HG03460 (cell line): Measurements from ENCODE around the gene BCL6.

ENCODE experiments used
- ATAC-seq: cut with Tn5 transposase; IDR thresholded peaks from one replicate; pipeline ENCODE4 v1.9.1; 2021; ENCODE audit not compliant: unreplicated experiment

The BCL6 gene

GRCh38 chr3:187762792-187763191, 17.5 kb upstream of the BCL6 start:
- no peak for ATAC-seq

GRCh38 chr3:187759601-187760000, 14.3 kb upstream of the BCL6 start:
- no peak for ATAC-seq

DNA sequence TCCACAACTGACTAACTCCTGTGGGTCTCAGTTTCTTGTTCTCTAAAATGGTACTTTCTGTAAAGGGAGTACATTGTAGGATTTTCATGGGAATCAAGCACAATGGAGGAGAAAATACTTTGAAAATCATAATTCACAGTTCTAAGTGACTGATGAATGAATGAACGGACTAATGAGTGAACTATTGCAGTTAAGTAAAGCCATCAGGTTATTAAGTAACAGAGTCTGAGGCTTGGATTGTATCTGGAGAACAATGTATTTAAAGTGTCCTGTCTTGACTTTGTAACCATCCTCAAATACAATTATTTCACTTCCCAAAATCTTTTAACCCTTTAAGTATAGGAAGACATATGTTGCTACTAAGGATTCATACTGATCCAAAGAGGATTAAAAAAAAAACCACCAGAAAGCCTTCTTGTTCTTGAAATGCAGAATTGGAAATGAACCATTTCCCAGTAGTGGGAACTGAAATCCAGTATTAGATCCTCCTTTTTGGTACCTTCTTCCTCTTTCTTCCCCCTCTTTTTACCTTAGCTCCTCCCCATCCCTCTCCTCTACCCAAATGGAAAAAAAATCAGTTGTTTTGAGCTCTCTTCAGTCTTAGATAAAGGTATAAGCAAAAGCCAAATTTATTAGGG, 13.2 kb upstream of the BCL6 start:
- ATAC-seq, result no peak

GRCh38 chr3:187753516-187753915, 8.2 kb upstream of the BCL6 start:
- no peak for ATAC-seq

DNA sequence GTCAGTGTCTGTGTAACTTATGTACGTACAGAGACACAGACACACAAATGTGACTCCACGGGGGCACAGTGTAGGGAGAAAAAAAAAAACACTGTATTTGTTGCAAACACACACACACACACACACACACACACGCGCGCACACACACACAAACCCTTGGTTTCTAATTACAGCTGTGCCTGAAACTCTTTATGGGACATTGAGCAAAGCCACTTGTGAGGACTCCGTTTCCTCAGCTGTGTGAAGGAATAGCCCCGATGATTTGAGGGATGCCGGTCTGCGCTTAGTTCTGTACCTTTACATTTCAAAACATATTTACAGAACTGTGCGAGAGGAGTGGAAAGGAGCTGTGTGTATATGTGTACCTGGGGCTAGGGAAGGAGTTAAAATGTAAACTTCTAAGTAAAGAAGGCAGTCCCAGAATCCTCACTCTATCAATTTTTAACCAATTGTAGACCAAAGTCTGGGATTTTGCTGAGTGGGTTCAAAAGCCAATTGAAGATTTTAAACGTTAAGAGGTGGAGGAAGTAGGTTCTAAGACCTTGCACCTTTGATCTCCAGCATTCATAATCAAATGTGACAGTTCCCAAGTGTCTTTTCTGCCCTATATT, 5.3 kb upstream of the BCL6 start:
- ATAC-seq, result no peak

GRCh38 chr3:187750006-187750512, 4.8 kb upstream of the BCL6 start:
- ATAC-seq, result no peak

- ATAC-seq, result no peak
Measured at GRCh38 chr3:187748050-187748481, 2.8 kb upstream of the BCL6 start.

DNA sequence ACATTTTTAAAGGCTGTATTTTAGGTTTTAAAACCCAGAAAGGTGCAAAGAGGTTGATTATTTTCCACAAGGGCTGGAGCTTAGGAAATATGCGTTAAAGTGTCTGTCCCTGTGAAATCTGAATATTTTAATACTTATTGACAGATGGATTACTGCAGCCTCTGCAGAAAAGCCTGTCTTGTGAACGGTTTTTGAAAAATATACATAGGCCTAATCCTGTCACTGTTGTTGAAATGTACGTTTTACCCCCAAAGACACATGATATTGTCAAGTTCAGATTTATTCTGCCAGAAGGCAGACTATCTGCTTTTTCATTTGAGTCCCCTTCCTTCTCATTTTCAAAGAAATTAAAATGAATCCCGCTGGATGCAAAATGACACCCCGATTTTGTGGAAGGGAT, 2.2 kb upstream of the BCL6 start:
- no peak for ATAC-seq

DNA sequence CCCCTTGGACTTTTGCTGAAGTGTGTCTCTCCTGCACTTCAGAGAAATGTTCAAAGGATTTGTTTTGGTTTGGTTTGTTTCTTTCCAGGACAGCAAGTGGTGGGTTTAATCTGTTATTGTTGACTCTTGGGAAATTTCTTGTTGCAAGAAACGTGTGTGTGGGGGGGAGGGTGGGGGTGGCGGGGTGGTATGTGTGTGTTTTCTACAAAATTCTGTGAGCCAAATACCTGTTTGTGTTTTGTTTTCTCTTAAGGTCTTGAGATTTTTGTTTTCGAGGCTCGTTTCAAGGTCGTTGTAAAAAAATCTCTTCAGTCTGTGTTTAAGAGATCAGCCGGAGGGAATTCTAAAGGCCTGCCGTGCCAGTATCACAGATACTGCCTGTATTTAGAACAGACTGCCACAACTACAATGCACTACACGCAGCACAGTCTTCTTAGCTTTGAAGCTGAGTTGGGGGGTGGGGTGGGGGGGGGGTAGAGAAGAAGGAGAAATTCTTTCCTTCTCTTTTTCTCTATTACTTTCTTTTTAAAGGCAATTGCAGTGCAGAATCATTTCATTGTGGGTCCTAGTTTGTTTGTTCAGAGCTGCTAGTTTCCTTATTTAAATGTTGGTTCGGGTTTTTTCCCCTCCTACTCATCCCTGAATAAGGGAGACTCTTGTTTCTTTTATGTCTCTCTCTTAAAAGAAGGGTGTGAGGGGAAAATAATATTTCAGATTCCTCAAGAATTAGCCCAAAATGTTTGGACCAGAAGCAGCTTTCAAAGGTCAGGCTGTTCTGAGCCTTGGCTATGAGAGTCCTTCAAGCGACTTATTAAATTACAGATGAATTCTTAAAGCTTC, 1.4 kb upstream of the BCL6 start:
- no peak for ATAC-seq

DNA sequence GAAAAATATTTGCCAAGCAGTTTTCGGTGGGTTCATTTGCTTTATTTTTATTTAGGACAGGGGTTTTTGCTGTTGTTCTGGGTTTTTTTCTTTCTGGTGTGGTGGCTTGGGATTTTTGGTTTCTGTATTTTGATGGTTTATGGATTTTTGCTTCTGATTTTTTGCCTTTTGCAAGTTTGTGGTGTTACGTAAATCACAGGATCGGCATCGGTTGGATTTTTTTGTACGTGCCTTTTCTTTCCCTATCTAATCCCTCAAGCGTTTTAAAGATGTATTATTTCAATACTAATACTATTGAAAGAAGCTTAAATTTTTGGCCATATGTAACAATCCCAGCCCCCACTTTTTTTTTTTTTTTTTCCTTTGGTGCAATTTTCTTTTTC, 782 bp upstream of the BCL6 start:
- no peak for ATAC-seq

GRCh38 chr3:187744169-187745151, 808 bp downstream of the BCL6 start:
- no peak for ATAC-seq

- ATAC-seq, result no peak
Measured at GRCh38 chr3:187743195-187744141, 1.8 kb downstream of the BCL6 start.

DNA sequence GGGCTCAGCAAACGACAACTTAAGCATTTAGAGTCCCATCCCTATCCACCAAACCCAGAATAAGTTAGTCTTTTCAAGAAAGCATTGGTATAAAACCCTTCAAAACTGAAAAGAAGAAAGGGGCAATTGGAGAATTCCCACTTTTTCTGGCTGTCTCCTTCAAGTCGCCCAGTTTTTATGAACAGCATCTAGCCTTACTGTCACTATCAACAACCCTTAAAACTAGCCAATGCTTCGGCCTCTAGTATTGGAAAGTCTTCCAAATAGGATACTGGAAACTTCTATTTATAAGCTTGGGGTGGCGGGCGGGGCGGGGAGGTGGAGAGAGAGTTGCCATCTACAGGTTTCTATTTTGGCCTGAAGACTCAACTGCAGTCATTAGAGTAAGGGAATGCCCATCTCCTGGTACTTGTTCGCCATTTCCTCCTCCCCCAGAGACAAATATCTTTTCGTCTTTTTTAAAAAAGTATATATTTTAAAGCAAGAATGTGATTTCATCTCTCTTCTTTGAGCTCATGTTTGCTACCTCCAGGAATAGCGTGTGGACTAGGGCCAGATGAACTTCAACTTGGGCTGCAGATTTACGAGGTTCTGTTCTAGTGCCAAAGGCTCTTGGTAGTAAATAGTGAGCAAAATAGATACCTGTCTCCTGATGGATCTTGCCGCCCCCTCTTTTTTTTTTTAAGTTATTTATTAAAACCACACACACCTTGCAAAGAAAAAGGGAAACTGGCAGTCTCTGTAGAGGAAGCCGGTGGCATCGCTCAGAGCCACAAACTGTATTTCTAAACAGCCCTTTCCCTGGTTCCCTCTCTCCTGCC, 2.7 kb downstream of the BCL6 start:
- ATAC-seq, result no peak

DNA sequence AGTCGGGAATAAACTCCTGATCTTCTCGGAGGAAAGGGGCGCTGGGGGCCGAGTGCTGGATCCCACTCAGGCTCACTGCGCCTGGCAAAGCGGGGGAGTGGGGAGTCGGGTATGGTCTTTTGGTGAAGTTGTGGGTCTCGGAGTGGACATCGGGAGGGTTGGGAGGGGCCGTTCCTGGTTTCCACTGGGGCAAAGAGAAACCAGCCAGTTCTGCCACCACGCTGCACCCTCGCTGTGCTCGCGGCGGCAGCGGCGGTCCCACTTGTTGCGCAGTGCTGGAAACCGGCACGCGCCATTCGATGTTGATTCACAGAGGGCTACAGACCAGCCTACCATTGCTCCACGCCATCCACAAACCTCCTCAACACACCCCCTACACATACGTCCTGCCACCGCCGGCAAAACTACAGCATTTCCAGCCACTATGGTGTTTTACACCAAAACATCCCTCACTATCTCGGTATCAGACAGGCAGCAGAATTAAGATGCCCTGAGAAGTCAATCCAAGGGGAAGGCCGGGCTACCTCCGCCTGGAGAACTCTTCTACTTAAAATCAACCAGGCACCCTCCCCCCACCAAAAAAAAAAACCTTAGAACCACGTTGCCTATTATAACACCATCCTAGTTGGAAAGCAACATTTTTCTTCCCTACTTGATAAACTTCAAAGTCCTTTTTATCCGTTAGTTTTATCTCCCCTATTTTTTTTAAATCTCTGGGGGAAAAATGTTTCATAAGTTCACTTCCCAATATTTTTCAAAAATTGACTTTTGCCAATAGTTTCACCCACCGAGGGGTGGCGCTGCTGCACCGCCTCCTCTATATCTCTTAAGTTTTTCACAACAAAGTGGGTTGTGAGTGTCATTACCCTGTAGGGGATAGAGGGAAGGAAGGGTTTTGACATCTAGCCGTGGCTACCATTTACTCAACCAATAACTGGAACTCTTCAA, 3.6 kb downstream of the BCL6 start:
- no peak for ATAC-seq

DNA sequence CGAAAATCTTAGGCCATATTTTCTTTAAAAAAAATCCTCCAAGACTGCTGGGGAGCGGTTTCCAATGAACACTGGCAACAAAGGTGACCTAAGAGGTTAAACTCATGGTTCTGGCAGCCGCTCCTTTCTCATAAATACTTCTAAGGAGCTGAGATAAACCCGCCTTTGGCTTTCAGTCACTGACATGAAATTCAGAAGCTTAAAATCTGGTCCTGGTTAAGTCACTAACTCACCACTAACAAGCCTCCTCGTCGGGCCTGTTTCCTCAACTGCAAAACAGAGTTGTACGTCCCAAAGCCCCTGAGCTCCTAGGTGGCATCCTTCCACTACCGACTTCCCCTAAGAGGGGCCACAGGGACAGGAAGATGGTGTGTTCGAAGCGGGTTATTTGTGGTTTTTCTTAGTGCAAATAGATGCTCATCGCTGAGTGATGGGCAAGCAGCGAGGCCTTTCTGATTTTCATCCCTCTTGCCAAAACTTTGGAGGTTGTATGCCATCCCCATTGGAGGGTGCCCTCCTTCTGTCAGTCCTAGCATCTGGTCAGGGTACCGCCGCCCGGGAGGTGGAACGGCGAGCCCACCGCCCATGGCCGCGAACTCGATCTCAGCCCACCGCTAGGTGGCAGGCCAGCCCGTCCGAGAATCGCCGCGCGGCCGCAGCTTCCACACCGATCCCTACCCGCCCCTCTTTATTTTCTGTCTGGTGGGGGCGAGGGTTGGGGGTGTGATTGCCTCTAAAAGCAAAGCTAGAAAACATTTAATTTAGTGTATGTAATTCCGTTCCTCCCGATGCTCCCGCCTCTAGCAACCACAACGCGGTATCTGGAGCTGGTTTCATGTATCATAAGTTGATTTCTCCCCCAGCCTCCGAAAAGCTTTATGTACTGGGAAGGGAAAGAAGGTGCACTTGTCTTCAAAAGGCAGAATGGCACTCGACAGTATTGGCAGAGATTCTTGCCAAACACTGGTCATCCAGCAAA, 4.6 kb downstream of the BCL6 start:
- no peak for ATAC-seq

- ATAC-seq, result peak; percentile 50
Measured at GRCh38 chr3:187739561-187740332, 5.5 kb downstream of the BCL6 start.
